ENCODE data around the gene CDKL2.

CDKL2 gene

GRCh38 chr4:75612306-75612705, 18.0 kb downstream of the CDKL2 start:
- H3K27me3 ChIP-seq (ENCODE audit: control insufficient read depth, insufficient read depth, low read length), result no peaks in the 10 kb centered on the region
- H3K9me3 ChIP-seq (ENCODE audit: control insufficient read depth, insufficient read depth, low read length), result no peaks in the 10 kb centered on the region
- no peak overlapping the region for H3K27ac ChIP-seq (ENCODE audit: low read length)
- no peaks in the 10 kb centered on the region for H3K4me1 ChIP-seq (ENCODE audit: control insufficient read depth, insufficient read depth, low read length)
- no peaks in the 10 kb centered on the region for H3K36me3 ChIP-seq (ENCODE audit: control insufficient read depth, insufficient read depth, low read length)
- no peak overlapping the region for H3K4me3 ChIP-seq (ENCODE audit: low read length)
- no CpG with 5 or more reads among the region's 1 CpG for WGBS (ENCODE audit: insufficient coverage, insufficient read length)
- DNase-seq (ENCODE audit: low read depth, low spot score), result no peak

GRCh38 chr4:75605928-75606327, 24.4 kb downstream of the CDKL2 start:
- Histone ChIP-seq H3K9me3 (ENCODE audit: control insufficient read depth, insufficient read depth, low read length) (no peaks in the 10 kb centered on the region), H3K4me1 (ENCODE audit: control insufficient read depth, insufficient read depth, low read length) (no peaks in the 10 kb centered on the region), H3K27ac (ENCODE audit: low read length) (no peak overlapping the region), H3K27me3 (ENCODE audit: control insufficient read depth, insufficient read depth, low read length) (no peaks in the 10 kb centered on the region), H3K36me3 (ENCODE audit: control insufficient read depth, insufficient read depth, low read length) (no peaks in the 10 kb centered on the region), H3K4me3 (ENCODE audit: low read length) (no peak overlapping the region)
- WGBS (ENCODE audit: insufficient coverage, insufficient read length), result no CpG with 5 or more reads among the region's 4 CpGs
- DNase-seq (ENCODE audit: low read depth, low spot score), result no peak

GRCh38 chr4:75599647-75600046, 30.7 kb downstream of the CDKL2 start:
- no peaks in the 10 kb centered on the region for H3K4me1 ChIP-seq (ENCODE audit: control insufficient read depth, insufficient read depth, low read length)
- no peak overlapping the region for H3K4me3 ChIP-seq (ENCODE audit: low read length)
- no peaks in the 10 kb centered on the region for H3K36me3 ChIP-seq (ENCODE audit: control insufficient read depth, insufficient read depth, low read length)
- no CpG with 5 or more reads among the region's 4 CpGs for WGBS (ENCODE audit: insufficient coverage, insufficient read length)
- DNase-seq (ENCODE audit: low read depth, low spot score), result no peak
- H3K27ac ChIP-seq (ENCODE audit: low read length), result no peak overlapping the region
- no peaks in the 10 kb centered on the region for H3K9me3 ChIP-seq (ENCODE audit: control insufficient read depth, insufficient read depth, low read length)
- H3K27me3 ChIP-seq (ENCODE audit: control insufficient read depth, insufficient read depth, low read length), result no peaks in the 10 kb centered on the region

- H3K27ac ChIP-seq (ENCODE audit: low read length), result no peak overlapping the region
- no peaks in the 10 kb centered on the region for H3K9me3 ChIP-seq (ENCODE audit: control insufficient read depth, insufficient read depth, low read length)
- H3K27me3 ChIP-seq (ENCODE audit: control insufficient read depth, insufficient read depth, low read length), result no peaks in the 10 kb centered on the region
- no CpG with 5 or more reads among the region's 3 CpGs for WGBS (ENCODE audit: insufficient coverage, insufficient read length)
- H3K4me3 ChIP-seq (ENCODE audit: low read length), result no peak overlapping the region
- H3K36me3 ChIP-seq (ENCODE audit: control insufficient read depth, insufficient read depth, low read length), result no peaks in the 10 kb centered on the region
- no peaks in the 10 kb centered on the region for H3K4me1 ChIP-seq (ENCODE audit: control insufficient read depth, insufficient read depth, low read length)
- no peak for DNase-seq (ENCODE audit: low read depth, low spot score)
Measured at GRCh38 chr4:75598390-75598789, 31.9 kb downstream of the CDKL2 start.

GRCh38 chr4:75596061-75596460, 34.3 kb downstream of the CDKL2 start:
- no peaks in the 10 kb centered on the region for H3K9me3 ChIP-seq (ENCODE audit: control insufficient read depth, insufficient read depth, low read length)
- no peak for DNase-seq (ENCODE audit: low read depth, low spot score)
- no CpG with 5 or more reads among the region's 3 CpGs for WGBS (ENCODE audit: insufficient coverage, insufficient read length)
- H3K27ac ChIP-seq (ENCODE audit: low read length), result no peak overlapping the region
- H3K27me3 ChIP-seq (ENCODE audit: control insufficient read depth, insufficient read depth, low read length), result no peaks in the 10 kb centered on the region
- no peaks in the 10 kb centered on the region for H3K36me3 ChIP-seq (ENCODE audit: control insufficient read depth, insufficient read depth, low read length)
- no peaks in the 10 kb centered on the region for H3K4me1 ChIP-seq (ENCODE audit: control insufficient read depth, insufficient read depth, low read length)
- no peak overlapping the region for H3K4me3 ChIP-seq (ENCODE audit: low read length)

GRCh38 chr4:75593393-75593792, 36.9 kb downstream of the CDKL2 start:
- no peaks in the 10 kb centered on the region for H3K4me1 ChIP-seq (ENCODE audit: control insufficient read depth, insufficient read depth, low read length)
- no peak overlapping the region for H3K27ac ChIP-seq (ENCODE audit: low read length)
- no peak for DNase-seq (ENCODE audit: low read depth, low spot score)
- H3K27me3 ChIP-seq (ENCODE audit: control insufficient read depth, insufficient read depth, low read length), result no peaks in the 10 kb centered on the region
- no CpG with 5 or more reads among the region's 1 CpG for WGBS (ENCODE audit: insufficient coverage, insufficient read length)
- no peak overlapping the region for H3K4me3 ChIP-seq (ENCODE audit: low read length)
- H3K9me3 ChIP-seq (ENCODE audit: control insufficient read depth, insufficient read depth, low read length), result no peaks in the 10 kb centered on the region
- no peaks in the 10 kb centered on the region for H3K36me3 ChIP-seq (ENCODE audit: control insufficient read depth, insufficient read depth, low read length)

- WGBS (ENCODE audit: insufficient coverage, insufficient read length), result no CpG with 5 or more reads among the region's 2 CpGs
Measured at GRCh38 chr4:75584067-75584466, 46.3 kb downstream of the CDKL2 start.

GRCh38 chr4:75567725-75568124, 62.6 kb downstream of the CDKL2 start:
- Histone ChIP-seq H3K4me1 (ENCODE audit: control insufficient read depth, insufficient read depth, low read length) (no peaks in the 10 kb centered on the region), H3K27me3 (ENCODE audit: control insufficient read depth, insufficient read depth, low read length) (no peaks in the 10 kb centered on the region), H3K36me3 (ENCODE audit: control insufficient read depth, insufficient read depth, low read length) (no peaks in the 10 kb centered on the region), H3K27ac (ENCODE audit: low read length) (no peak overlapping the region), H3K9me3 (ENCODE audit: control insufficient read depth, insufficient read depth, low read length) (no peaks in the 10 kb centered on the region), H3K4me3 (ENCODE audit: low read length) (no peak overlapping the region)
- no CpG with 5 or more reads among the region's 2 CpGs for WGBS (ENCODE audit: insufficient coverage, insufficient read length)
- DNase-seq (ENCODE audit: low read depth, low spot score), result no peak

More at GRCh38 chr4:75584067-75584466, 46.3 kb downstream of the CDKL2 start:
- Histone ChIP-seq H3K4me3 (ENCODE audit: low read length) (no peak overlapping the region), H3K27me3 (ENCODE audit: control insufficient read depth, insufficient read depth, low read length) (no peaks in the 10 kb centered on the region), H3K36me3 (ENCODE audit: control insufficient read depth, insufficient read depth, low read length) (no peaks in the 10 kb centered on the region), H3K27ac (ENCODE audit: low read length) (no peak overlapping the region), H3K4me1 (ENCODE audit: control insufficient read depth, insufficient read depth, low read length) (no peaks in the 10 kb centered on the region), H3K9me3 (ENCODE audit: control insufficient read depth, insufficient read depth, low read length) (no peaks in the 10 kb centered on the region)
- DNase-seq (ENCODE audit: low read depth, low spot score), result no peak

- H3K27ac ChIP-seq (ENCODE audit: low read length), result no peak overlapping the region
- H3K27me3 ChIP-seq (ENCODE audit: control insufficient read depth, insufficient read depth, low read length), result no peaks in the 10 kb centered on the region
- H3K9me3 ChIP-seq (ENCODE audit: control insufficient read depth, insufficient read depth, low read length), result no peaks in the 10 kb centered on the region
- no peaks in the 10 kb centered on the region for H3K36me3 ChIP-seq (ENCODE audit: control insufficient read depth, insufficient read depth, low read length)
- DNase-seq (ENCODE audit: low read depth, low spot score), result no peak
- H3K4me3 ChIP-seq (ENCODE audit: low read length), result no peak overlapping the region
- WGBS (ENCODE audit: insufficient coverage, insufficient read length), result no CpG with 5 or more reads among the region's 1 CpG
- peaks cover 2% of the 10 kb centered on the region; the same call in 1 of the 2 replicates for H3K4me1 ChIP-seq (ENCODE audit: control insufficient read depth, insufficient read depth, low read length)
Measured at GRCh38 chr4:75566911-75567310, 63.4 kb downstream of the CDKL2 start.

GRCh38 chr4:75565481-75565880, 64.8 kb downstream of the CDKL2 start:
- Histone ChIP-seq H3K4me1 (ENCODE audit: control insufficient read depth, insufficient read depth, low read length) (peaks cover 2% of the 10 kb centered on the region; the same call in 1 of the 2 replicates), H3K4me3 (ENCODE audit: low read length) (no peak overlapping the region), H3K27ac (ENCODE audit: low read length) (no peak overlapping the region), H3K36me3 (ENCODE audit: control insufficient read depth, insufficient read depth, low read length) (no peaks in the 10 kb centered on the region), H3K27me3 (ENCODE audit: control insufficient read depth, insufficient read depth, low read length) (no peaks in the 10 kb centered on the region), H3K9me3 (ENCODE audit: control insufficient read depth, insufficient read depth, low read length) (no peaks in the 10 kb centered on the region)
- DNase-seq (ENCODE audit: low read depth, low spot score), result no peak

GRCh38 chr4:75564023-75564422, 66.3 kb downstream of the CDKL2 start:
- H3K27me3 ChIP-seq (ENCODE audit: control insufficient read depth, insufficient read depth, low read length), result no peaks in the 10 kb centered on the region
- H3K9me3 ChIP-seq (ENCODE audit: control insufficient read depth, insufficient read depth, low read length), result no peaks in the 10 kb centered on the region
- no peak overlapping the region for H3K27ac ChIP-seq (ENCODE audit: low read length)
- H3K4me1 ChIP-seq (ENCODE audit: control insufficient read depth, insufficient read depth, low read length), result peaks cover 2% of the 10 kb centered on the region; the same call in 1 of the 2 replicates
- no peak for DNase-seq (ENCODE audit: low read depth, low spot score)
- H3K4me3 ChIP-seq (ENCODE audit: low read length), result no peak overlapping the region
- no CpG with 5 or more reads among the region's 11 CpGs for WGBS (ENCODE audit: insufficient coverage, insufficient read length)
- H3K36me3 ChIP-seq (ENCODE audit: control insufficient read depth, insufficient read depth, low read length), result no peaks in the 10 kb centered on the region

Measured in iPS DF 6.9 (cell line).